K562 (cell line): ENCODE results near the gene DYSF. TPM values are rescaled to one million over a fixed set of nuclear protein-coding genes. Genes with fewer than 3 reads are reported as not detected.

Source experiments
- CBFA2T3 ChIP-seq: fragments of 450-650 bp; IDR thresholded peaks from 2 replicates; pipeline ENCODE4 v1.6.1; 2017
- CHCHD3 ChIP-seq: fragments of 250-450 bp; sonication (Bioruptor Pico); IDR thresholded peaks from 2 replicates; pipeline ENCODE4 v2.1.2; 2022; ENCODE audit warnings: mild to moderate bottlenecking
- CREM ChIP-seq: IDR thresholded peaks from 2 replicates; pipeline ENCODE4 v1.6.1; 2014; ENCODE audit warnings: antibody characterized with exemption, low read depth
- DPF2 ChIP-seq: fragments of 450-650 bp; IDR thresholded peaks from 2 replicates; pipeline ENCODE4 v1.6.1; 2016
- ELF2 ChIP-seq: fragments of 250-450 bp; sonication (Bioruptor Pico); IDR thresholded peaks from 2 replicates; pipeline ENCODE4 v1.5.0; 2021; ENCODE audit warnings: mild to moderate bottlenecking
- EP300 ChIP-seq: IDR thresholded peaks from 2 replicates; pipeline ENCODE4 v1.6.1; 2012; ENCODE audit warnings: low read length, improper control_type of control experiment
- FOSL1 ChIP-seq: fragments of 200-800 bp; sonication (Bioruptor generic); conservative IDR thresholded peaks from 2 replicates; pipeline ENCODE4 v1.6.1; 2016; ENCODE audit warnings: missing genetic modification characterization, missing compliant biosample characterization
- POLR2G ChIP-seq: fragments of 200-400 bp; formaldehyde crosslinking; IDR thresholded peaks from 2 replicates; pipeline ENCODE4 v1.6.1; 2017; ENCODE audit warnings: low read depth, mild to moderate bottlenecking, antibody characterized with exemption, low read length, moderate library complexity
- SP2 ChIP-seq: IDR thresholded peaks from 2 replicates; pipeline ENCODE4 v1.6.1; 2011; ENCODE audit warnings: mild to moderate bottlenecking, low read depth, low read length, moderate library complexity; ENCODE audit not compliant: poor library complexity, severe bottlenecking; ENCODE audit errors: extremely low read depth
- polyA plus RNA-seq, 8 experiments: library from polyadenylated mRNA; depleted of rRNA in 4 of 8; stranded (reverse) in 5 of 8; unstranded in 3 of 8; fragments of >200 nt; fragmentation: Nextera tagmentation in 2 of 8; fragmentation: Illumina TruSeq in 1 of 8; extraction: Ambion mirVana in 2 of 8; extraction: Trizol in 1 of 8; gene quantifications; 2 replicates each; pipeline versions ENCODE4 v1.2.1 to v1.2.3, GENCODE V29; 2011 to 2014; ENCODE audit warnings: inconsistent platforms in 1 of 8, missing spikeins in 1 of 8
- total RNA-seq, 7 experiments: library from RNA; depleted of rRNA in 6 of 7; stranded (reverse); fragments of >200 nt in 6 of 7; fragmentation: Illumina TruSeq in 2 of 7; extraction: Trizol in 2 of 7; gene quantifications; 2 replicates each; pipeline versions ENCODE4 v1.2.1 to v1.2.3, GENCODE V29; 2011 to 2021; ENCODE audit warnings: low replicate concordance in 1 of 7
- TF ChIP-seq, protein P1 (sequence below): fragments of 450-650 bp; IDR thresholded peaks from 2 replicates; pipeline ENCODE4 v1.6.1; 2016; ENCODE audit warnings: mild to moderate bottlenecking, moderate library complexity
- TF ChIP-seq, protein P2 (sequence below): fragments of 450-650 bp; IDR thresholded peaks from 2 replicates; pipeline ENCODE4 v1.6.1; 2016
- TF ChIP-seq, protein P3 (sequence below): fragments of 250-450 bp; sonication (Bioruptor Pico); IDR thresholded peaks from 2 replicates; pipeline ENCODE4 v1.4.0; 2020; ENCODE audit warnings: borderline replicate concordance
- TF ChIP-seq, protein P4 (sequence below), 2 experiments: IDR thresholded peaks; 2 replicates each; pipeline ENCODE4 v1.6.1; 2011; ENCODE audit warnings: borderline replicate concordance in 1 of 2, control low read depth in 1 of 2, low read depth in 1 of 2, low read length in 1 of 2, mild to moderate bottlenecking in 1 of 2, mixed read lengths in 1 of 2, moderate library complexity in 1 of 2; ENCODE audit not compliant: insufficient read depth in 1 of 2, insufficient read length in 1 of 2, poor library complexity in 1 of 2, severe bottlenecking in 1 of 2; ENCODE audit errors: extremely low read depth in 1 of 2

Gene DYSF
- total and polyA plus RNA-seq, 9 of the 15 experiments (the other 6 are each of a cell fraction or from before 2014, with no cell fraction given): 0.01 to 0.80 (median 0.29) TPM

DNA sequence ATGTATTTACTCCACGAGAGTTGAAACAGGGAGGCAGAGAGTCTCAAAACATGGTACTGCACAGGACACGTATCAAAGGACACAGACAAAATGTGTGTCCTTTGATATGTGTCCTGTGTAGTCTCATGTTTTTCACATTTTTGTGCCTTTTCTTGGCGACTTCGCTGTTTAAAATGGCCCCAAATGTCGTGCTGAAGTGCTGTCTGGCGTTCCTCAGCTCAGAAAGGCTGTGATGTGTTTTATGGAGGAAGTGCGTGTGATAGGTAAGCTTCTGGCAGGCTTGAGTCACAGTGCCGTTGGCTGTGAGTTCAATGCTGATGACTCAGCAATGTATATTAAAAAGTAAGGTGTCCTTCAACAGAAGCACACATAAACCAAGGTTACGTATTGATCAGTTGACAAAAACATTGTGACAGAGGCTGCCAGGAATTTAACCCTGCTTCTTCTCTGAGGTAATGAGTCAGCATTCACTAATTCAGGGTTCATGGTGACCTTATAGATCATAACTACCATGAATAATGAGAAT is 78.2 kb downstream of the DYSF start (continued):
- TF ChIP-seq, protein P1, sequence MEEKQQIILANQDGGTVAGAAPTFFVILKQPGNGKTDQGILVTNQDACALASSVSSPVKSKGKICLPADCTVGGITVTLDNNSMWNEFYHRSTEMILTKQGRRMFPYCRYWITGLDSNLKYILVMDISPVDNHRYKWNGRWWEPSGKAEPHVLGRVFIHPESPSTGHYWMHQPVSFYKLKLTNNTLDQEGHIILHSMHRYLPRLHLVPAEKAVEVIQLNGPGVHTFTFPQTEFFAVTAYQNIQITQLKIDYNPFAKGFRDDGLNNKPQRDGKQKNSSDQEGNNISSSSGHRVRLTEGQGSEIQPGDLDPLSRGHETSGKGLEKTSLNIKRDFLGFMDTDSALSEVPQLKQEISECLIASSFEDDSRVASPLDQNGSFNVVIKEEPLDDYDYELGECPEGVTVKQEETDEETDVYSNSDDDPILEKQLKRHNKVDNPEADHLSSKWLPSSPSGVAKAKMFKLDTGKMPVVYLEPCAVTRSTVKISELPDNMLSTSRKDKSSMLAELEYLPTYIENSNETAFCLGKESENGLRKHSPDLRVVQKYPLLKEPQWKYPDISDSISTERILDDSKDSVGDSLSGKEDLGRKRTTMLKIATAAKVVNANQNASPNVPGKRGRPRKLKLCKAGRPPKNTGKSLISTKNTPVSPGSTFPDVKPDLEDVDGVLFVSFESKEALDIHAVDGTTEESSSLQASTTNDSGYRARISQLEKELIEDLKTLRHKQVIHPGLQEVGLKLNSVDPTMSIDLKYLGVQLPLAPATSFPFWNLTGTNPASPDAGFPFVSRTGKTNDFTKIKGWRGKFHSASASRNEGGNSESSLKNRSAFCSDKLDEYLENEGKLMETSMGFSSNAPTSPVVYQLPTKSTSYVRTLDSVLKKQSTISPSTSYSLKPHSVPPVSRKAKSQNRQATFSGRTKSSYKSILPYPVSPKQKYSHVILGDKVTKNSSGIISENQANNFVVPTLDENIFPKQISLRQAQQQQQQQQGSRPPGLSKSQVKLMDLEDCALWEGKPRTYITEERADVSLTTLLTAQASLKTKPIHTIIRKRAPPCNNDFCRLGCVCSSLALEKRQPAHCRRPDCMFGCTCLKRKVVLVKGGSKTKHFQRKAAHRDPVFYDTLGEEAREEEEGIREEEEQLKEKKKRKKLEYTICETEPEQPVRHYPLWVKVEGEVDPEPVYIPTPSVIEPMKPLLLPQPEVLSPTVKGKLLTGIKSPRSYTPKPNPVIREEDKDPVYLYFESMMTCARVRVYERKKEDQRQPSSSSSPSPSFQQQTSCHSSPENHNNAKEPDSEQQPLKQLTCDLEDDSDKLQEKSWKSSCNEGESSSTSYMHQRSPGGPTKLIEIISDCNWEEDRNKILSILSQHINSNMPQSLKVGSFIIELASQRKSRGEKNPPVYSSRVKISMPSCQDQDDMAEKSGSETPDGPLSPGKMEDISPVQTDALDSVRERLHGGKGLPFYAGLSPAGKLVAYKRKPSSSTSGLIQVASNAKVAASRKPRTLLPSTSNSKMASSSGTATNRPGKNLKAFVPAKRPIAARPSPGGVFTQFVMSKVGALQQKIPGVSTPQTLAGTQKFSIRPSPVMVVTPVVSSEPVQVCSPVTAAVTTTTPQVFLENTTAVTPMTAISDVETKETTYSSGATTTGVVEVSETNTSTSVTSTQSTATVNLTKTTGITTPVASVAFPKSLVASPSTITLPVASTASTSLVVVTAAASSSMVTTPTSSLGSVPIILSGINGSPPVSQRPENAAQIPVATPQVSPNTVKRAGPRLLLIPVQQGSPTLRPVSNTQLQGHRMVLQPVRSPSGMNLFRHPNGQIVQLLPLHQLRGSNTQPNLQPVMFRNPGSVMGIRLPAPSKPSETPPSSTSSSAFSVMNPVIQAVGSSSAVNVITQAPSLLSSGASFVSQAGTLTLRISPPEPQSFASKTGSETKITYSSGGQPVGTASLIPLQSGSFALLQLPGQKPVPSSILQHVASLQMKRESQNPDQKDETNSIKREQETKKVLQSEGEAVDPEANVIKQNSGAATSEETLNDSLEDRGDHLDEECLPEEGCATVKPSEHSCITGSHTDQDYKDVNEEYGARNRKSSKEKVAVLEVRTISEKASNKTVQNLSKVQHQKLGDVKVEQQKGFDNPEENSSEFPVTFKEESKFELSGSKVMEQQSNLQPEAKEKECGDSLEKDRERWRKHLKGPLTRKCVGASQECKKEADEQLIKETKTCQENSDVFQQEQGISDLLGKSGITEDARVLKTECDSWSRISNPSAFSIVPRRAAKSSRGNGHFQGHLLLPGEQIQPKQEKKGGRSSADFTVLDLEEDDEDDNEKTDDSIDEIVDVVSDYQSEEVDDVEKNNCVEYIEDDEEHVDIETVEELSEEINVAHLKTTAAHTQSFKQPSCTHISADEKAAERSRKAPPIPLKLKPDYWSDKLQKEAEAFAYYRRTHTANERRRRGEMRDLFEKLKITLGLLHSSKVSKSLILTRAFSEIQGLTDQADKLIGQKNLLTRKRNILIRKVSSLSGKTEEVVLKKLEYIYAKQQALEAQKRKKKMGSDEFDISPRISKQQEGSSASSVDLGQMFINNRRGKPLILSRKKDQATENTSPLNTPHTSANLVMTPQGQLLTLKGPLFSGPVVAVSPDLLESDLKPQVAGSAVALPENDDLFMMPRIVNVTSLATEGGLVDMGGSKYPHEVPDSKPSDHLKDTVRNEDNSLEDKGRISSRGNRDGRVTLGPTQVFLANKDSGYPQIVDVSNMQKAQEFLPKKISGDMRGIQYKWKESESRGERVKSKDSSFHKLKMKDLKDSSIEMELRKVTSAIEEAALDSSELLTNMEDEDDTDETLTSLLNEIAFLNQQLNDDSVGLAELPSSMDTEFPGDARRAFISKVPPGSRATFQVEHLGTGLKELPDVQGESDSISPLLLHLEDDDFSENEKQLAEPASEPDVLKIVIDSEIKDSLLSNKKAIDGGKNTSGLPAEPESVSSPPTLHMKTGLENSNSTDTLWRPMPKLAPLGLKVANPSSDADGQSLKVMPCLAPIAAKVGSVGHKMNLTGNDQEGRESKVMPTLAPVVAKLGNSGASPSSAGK: peak; percentile 81
- TF ChIP-seq CHCHD3 (CRISPR knock-in tag): no peak
- TF ChIP-seq POLR2G: no peak
- TF ChIP-seq SP2: no peak
- TF ChIP-seq, protein P2, sequence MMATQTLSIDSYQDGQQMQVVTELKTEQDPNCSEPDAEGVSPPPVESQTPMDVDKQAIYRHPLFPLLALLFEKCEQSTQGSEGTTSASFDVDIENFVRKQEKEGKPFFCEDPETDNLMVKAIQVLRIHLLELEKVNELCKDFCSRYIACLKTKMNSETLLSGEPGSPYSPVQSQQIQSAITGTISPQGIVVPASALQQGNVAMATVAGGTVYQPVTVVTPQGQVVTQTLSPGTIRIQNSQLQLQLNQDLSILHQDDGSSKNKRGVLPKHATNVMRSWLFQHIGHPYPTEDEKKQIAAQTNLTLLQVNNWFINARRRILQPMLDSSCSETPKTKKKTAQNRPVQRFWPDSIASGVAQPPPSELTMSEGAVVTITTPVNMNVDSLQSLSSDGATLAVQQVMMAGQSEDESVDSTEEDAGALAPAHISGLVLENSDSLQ: peak; percentile 20; the same call in 1 of the 2 replicates
- TF ChIP-seq CREM: peak; percentile 58
- TF ChIP-seq, protein P3, sequence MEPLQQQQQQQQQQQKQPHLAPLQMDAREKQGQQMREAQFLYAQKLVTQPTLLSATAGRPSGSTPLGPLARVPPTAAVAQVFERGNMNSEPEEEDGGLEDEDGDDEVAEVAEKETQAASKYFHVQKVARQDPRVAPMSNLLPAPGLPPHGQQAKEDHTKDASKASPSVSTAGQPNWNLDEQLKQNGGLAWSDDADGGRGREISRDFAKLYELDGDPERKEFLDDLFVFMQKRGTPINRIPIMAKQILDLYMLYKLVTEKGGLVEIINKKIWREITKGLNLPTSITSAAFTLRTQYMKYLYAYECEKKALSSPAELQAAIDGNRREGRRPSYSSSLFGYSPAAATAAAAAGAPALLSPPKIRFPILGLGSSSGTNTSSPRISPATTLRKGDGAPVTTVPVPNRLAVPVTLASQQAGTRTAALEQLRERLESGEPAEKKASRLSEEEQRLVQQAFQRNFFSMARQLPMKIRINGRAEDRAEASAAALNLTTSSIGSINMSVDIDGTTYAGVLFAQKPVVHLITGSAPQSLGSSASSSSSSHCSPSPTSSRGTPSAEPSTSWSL (CRISPR knock-in tag): no peak
- peak; percentile 30; the same call in 1 of the 2 replicates for TF ChIP-seq DPF2
- TF ChIP-seq CBFA2T3: no peak
- TF ChIP-seq ELF2 (CRISPR knock-in tag): no peak
- TF ChIP-seq, protein P4, sequence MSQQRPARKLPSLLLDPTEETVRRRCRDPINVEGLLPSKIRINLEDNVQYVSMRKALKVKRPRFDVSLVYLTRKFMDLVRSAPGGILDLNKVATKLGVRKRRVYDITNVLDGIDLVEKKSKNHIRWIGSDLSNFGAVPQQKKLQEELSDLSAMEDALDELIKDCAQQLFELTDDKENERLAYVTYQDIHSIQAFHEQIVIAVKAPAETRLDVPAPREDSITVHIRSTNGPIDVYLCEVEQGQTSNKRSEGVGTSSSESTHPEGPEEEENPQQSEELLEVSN (IDR thresholded peaks at IDR 0.05; ENCODE audit: borderline replicate concordance in 1 of 2, extremely low read depth in 1 of 2, insufficient read depth in 1 of 2, insufficient read length in 1 of 2, low read depth in 1 of 2, low read length in 1 of 2, poor library complexity in 1 of 2, severe bottlenecking in 1 of 2): peak in 1 of 2 experiments; percentile 83
- TF ChIP-seq EP300: 0 out of 2 replicates have a peak, but pooled peaks have one; percentile 9
- peak; percentile 63 for TF ChIP-seq FOSL1 (tag)
